ENCODE results near the gene EHD1.

GRCh38 chr11:64861227-64861975 lies 17.0 kb downstream of the EHD1 start:
- TF ChIP-seq CTCF (IDR thresholded peaks at IDR 0.05) (no peak), POLR2A (IDR thresholded peaks at IDR 0.05) (no peak)

Data from testis (tissue), 2 donors.